ENCODE data around the gene CARD9.

Gene CARD9

GRCh38 chr9:136335296-136336155 is 37.9 kb downstream of the CARD9 start:
- no peak for DNase-seq (ENCODE audit: low read depth)

DNA sequence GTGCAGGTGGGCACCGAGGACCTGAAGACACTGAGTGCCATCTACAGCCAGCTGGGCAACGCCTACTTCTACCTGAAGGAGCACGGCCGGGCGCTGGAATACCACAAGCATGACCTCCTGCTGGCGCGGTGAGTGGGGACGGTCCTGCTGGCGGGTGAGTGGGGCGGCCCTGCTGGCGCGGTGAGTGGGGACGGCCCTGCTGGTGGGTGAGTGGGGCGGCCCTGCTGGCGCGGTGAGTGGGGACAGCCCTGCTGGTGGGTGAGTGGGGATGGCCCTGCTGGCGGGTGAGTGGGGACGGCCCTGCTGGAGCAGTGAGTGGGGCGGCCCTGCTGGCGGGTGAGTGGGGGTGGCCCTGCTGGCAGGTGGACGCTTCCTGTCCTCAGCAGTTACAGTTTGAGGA is 38.9 kb downstream of the CARD9 start:
- no peak for DNase-seq (ENCODE audit: low read depth)

GRCh38 chr9:136333486-136333885 is 40.0 kb downstream of the CARD9 start:
- DNase-seq (ENCODE audit: low read depth), result no peak

DNA sequence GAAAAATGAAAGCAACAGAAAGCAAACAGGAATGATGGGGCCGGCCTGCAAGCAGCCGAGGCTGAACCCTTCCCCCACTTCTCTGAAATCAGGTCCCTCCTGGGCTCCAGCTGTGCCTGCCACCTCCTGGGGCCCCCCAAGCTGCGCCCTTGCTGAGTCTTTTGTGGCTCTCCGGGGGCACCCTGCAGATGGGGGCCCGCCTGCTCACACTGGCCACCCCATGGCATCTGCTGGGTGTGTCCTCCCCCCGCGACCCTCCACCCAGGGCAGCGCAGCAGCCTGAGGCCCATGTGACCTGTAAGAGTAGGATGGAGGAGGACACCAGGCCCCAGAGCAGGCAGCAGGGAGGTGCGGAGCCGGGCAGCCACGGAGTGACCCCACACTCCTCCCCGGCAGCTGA is 40.4 kb downstream of the CARD9 start:
- DNase-seq (ENCODE audit: low read depth), result no peak

GRCh38 chr9:136332482-136332983 is 40.9 kb downstream of the CARD9 start:
- no peak for DNase-seq (ENCODE audit: low read depth)

GRCh38 chr9:136331556-136332481 is 41.6 kb downstream of the CARD9 start:
- no peak for DNase-seq (ENCODE audit: low read depth)

DNA sequence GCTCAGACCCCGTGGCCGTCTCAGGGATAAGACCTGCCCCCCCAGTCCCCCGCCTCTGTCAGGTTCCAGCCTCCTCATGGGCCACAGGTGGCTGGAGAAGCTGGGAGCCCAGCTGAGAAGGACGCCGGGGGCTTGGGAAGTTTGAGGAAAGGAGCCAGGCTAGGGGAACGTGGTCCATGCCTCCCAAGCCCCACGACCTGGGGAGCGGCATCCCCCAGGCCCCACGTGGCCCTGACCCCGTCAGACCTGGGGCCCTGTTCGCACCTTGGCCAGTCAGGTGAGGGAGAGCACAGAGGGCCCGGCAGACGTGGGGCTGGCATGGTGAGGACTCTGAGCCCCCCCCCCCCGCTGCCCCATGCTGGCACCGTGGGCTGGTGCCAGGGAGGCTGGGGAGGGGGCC is 42.4 kb downstream of the CARD9 start:
- no peak for DNase-seq (ENCODE audit: low read depth)

GRCh38 chr9:136330406-136330990 is 43.0 kb downstream of the CARD9 start:
- no peak for DNase-seq (ENCODE audit: low read depth)

GRCh38 chr9:136329636-136330405 is 43.6 kb downstream of the CARD9 start:
- DNase-seq (ENCODE audit: low read depth), result no peak

GRCh38 chr9:136329211-136329627 is 44.2 kb downstream of the CARD9 start:
- peak; percentile 40 for DNase-seq (ENCODE audit: low read depth)

- DNase-seq (ENCODE audit: low read depth), result peak; percentile 67
Observed at GRCh38 chr9:136328622-136329041, 44.8 kb downstream of the CARD9 start.

- peak; percentile 18 for DNase-seq (ENCODE audit: low read depth)
Observed at GRCh38 chr9:136328011-136328621, 45.4 kb downstream of the CARD9 start.

GRCh38 chr9:136327304-136327974 is 46.0 kb downstream of the CARD9 start, which contains the start of gene GPSM1:
GPSM1 (plus strand) TSS chr9:136327539; CDS start chr9:136327696, 157 bp downstream.
- DNase-seq (ENCODE audit: low read depth), result peak; percentile 62

DNA sequence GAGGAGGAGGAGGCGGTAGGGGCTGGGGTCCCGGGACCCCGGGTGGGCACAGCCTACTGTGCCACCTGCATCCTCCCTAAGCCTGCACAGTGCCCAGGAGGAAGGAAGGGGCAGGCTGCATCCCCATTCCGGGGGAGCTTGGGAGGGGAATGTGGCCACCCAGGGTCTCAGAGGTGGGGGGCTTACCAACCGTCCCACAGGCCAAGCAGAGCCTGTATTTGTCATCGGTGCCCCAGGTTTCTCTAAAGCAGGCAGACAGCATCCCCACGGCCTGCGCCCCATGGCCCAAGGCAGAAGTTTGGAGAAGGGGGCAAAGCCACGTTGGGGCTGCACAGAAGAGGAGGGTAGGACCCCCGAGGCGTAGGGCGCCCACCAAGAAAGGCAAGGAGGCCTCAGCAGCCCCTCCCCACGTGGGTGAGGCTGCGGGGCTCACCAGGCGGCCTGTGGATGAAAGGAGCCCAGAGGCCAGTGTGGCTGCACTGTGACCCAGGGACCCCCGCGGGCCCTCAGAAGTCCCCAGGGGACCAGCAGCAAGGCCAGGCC is 46.6 kb downstream of the CARD9 start:
- DNase-seq (ENCODE audit: low read depth), result no peak

DNA sequence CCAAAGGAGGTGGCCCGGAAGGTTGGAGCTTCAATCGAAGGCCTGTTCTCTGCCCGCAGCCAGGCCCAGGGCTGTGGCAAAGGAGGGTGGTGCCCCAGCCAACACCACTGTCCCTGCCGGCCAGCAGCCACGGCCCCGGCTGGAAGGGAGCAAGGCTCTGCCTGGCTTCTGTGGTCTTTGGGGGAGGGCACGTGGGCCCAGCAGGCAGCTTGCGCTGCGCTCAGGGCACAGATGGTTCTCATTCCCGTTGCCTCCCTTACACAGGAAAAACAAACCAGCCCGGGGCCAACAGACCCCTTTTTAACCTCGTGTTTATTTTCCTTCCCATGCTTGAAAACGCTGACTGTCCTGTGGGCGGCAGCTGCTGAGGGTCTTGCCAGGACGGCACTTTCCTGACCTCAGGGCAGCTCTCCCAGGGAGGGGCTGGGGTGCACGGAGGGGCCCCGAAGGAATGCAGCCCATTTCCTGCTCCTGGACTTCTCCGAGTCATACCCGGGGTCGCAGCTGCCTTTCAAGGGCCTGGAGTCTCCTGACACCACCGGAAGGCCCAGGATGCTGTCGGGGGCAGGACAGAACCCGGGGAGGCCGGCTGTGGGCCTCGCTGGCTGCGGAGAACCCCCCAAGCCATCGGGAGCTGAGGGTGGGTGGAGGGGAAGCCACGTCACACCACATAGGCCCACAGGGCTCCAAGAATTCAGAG is 47.3 kb downstream of the CARD9 start:
- peak; percentile 79 for DNase-seq (ENCODE audit: low read depth)

- DNase-seq (ENCODE audit: low read depth), result no peak
Observed at GRCh38 chr9:136325358-136325757, 48.1 kb downstream of the CARD9 start.

DNA sequence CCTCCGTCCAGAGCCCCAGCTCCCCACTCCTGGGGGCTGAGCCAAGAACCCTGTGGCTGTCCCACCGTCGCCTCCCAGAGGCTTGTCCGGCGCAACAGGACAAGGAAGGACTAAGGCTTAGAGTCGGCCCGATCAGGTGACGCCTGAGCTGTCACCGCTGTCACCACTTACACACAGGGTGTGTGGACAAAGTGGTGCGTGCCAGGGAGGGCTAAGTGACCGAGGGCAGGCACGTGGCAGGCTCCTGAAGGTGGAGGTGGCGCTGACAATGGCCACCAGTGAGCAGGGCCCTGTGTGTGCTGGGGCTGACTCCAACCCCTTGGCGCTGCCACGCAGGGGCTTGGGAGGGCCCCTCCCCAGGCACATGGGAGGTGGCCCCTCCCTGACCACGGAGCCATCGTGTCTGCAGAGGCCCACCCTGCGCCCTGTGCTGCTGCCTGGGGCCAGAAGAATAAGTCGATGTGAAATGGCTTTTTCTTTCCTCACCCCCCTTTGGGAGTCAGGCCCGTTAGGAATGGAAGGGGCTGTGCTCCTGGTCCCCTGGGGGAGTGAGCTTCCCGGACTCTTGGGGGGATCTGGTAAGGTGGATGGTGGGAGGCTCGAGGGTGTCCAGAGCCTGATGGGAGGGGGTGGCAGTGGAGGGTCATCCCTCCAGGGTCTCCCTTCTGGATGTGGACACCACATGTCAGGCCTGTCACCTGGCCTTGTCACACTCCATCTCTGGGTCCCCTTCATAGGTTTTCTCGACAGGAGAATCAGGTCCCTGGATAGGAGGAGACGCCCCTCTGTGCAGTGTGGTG is 48.8 kb downstream of the CARD9 start:
- DNase-seq (ENCODE audit: low read depth), result no peak

GRCh38 chr9:136323371-136323789 is 50.1 kb downstream of the CARD9 start:
- DNase-seq (ENCODE audit: low read depth), result no peak
